Peyer's patch (tissue), 4 donors: ENCODE measurements around the gene MYZAP. TPM values are rescaled to one million over a fixed set of nuclear protein-coding genes. Genes with fewer than 3 reads are reported as not detected.

Experiments used
- DNase-seq, 3 donors: peaks; one replicate each; pipeline ENCODE4 v3.0.0-alpha.2; 2017 to 2019
- H3K27ac ChIP-seq, 4 donors: fragments of 200-600 bp; sonication (generic); one replicate each; pipeline ENCODE4 v1.5.1; 2016 to 2019
- H3K27me3 ChIP-seq, 2 donors: fragments of 200-600 bp; sonication (generic); one replicate each; pipeline ENCODE4 v1.5.1; 2019
- H3K36me3 ChIP-seq, 3 donors: fragments of 200-600 bp; sonication (generic); one replicate each; pipeline ENCODE4 v1.5.1; 2016 to 2019
- H3K4me1 ChIP-seq, 4 donors: fragments of 200-600 bp; sonication (generic); one replicate each; pipeline ENCODE4 v1.5.1; 2016 to 2019
- H3K4me3 ChIP-seq, 4 donors: fragments of 200-600 bp; sonication (generic); 1 replicate in 3 of 4; 2 replicates in 1 of 4; pipeline ENCODE4 v1.5.1; 2016 to 2019; ENCODE audit warnings: mild to moderate bottlenecking in 1 of 4
- H3K9me3 ChIP-seq, 4 donors: fragments of 200-600 bp; sonication (generic); one replicate each; pipeline ENCODE4 v1.5.1; 2016 to 2019; ENCODE audit warnings: mild to moderate bottlenecking in 1 of 4
- POLR2A ChIP-seq, 2 donors: fragments of 450-650 bp; IDR thresholded peaks; one replicate each; pipeline ENCODE4 v1.5.1; 2017; ENCODE audit warnings: antibody characterized with exemption in 2 of 2, mild to moderate bottlenecking in 2 of 2, moderate library complexity in 2 of 2
- total RNA-seq, 4 donors: library from RNA; depleted of rRNA; stranded (reverse); fragments of >200 nt; gene quantifications; one replicate each; pipeline ENCODE4 v1.1.0, GENCODE V29; 2016
- TF ChIP-seq, protein P1 (sequence below), 6 experiments: fragments of 450-650 bp in 4 of 6; fragments of 200-600 bp in 2 of 6; sonication (generic) in 1 of 6; IDR thresholded peaks; one replicate each; pipeline ENCODE4 v1.5.1; 2017 to 2019; ENCODE audit warnings: antibody characterized with exemption in 6 of 6, mild to moderate bottlenecking in 3 of 6, moderate library complexity in 1 of 6

MYZAP gene
- total RNA-seq, 4 donors from 2014 or later: 2.5 to 36.3 (median 17.4) TPM

DNA sequence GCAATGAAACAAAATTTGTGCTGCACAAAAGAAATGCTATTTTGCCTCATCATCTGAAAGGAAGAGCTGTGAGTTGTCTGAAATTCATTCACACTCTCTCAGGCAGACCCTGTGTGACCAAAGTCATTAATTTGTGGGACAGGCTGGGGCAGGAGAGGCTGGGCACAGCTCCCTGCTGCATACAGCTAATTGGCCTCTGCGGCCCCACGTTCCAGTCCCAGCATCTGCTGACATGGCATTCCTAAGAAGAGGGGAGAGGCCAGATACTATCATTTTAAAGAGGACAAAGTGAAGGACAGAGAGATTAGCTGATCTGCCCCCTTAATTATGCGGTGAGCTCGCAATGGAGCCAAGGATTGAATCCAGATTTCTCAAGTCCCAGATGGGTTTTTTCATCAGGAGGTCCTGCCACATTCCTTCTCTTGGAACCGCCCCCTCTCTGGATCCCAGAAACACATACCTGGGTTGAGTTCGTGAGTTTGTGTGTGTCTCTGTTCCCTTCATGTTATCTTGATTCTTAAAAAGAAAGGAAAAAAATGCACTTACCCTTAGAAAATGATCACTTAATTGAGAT is 139.9 kb downstream of the MYZAP start:
- Histone ChIP-seq H3K4me1 (no peaks in the 10 kb centered on the region), H3K36me3 (no peaks in the 10 kb centered on the region), H3K27ac (no peak overlapping the region), H3K9me3 (no peaks in the 10 kb centered on the region), H3K27me3 (no peaks in the 10 kb centered on the region), H3K4me3 (no peak overlapping the region)
- TF ChIP-seq POLR2A (IDR thresholded peaks at IDR 0.05): no peak
- DNase-seq: no peak

DNA sequence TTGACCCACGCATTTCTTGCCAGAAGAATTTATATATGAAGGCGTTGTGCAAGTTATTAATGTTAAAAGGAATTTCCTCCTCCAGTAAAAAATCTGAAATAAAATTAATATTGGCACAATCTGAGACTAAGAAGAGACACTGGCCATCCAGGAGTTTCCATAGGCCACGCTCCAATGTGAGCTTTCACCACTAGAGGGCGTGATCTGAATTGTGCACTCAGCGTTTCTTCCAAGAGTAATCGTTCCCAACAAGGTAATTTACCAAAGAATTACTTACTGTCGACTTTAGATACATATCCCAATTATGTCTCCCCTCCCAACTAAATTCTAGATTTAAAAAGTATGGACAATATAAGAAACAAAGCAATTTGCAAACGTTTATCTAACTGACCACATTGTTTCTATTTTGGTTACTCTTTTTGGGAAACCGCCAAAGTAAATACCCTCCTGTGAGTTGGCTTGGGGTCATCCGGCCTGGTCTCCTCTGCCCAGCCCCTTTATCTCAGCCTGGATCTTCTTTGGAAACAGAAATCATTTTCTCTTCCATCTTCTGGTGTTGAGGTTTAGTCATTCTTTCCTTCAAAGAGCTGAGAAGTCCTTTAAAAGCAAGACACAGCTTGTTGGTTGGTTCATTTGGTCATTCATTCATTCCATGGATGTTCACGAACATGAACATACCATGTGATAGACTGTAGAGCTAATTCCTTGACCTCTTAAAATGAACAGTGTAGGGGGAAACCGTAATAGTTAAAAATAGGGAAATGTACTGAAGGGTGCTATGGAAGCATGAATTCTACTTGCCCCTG is 141.0 kb downstream of the MYZAP start:
- no peak overlapping the region for H3K27ac ChIP-seq
- TF ChIP-seq, protein P1, sequence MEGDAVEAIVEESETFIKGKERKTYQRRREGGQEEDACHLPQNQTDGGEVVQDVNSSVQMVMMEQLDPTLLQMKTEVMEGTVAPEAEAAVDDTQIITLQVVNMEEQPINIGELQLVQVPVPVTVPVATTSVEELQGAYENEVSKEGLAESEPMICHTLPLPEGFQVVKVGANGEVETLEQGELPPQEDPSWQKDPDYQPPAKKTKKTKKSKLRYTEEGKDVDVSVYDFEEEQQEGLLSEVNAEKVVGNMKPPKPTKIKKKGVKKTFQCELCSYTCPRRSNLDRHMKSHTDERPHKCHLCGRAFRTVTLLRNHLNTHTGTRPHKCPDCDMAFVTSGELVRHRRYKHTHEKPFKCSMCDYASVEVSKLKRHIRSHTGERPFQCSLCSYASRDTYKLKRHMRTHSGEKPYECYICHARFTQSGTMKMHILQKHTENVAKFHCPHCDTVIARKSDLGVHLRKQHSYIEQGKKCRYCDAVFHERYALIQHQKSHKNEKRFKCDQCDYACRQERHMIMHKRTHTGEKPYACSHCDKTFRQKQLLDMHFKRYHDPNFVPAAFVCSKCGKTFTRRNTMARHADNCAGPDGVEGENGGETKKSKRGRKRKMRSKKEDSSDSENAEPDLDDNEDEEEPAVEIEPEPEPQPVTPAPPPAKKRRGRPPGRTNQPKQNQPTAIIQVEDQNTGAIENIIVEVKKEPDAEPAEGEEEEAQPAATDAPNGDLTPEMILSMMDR (IDR thresholded peaks at IDR 0.05): peak; percentile 59 to 84 (median 78)
- TF ChIP-seq POLR2A (IDR thresholded peaks at IDR 0.05): no peak
- no peaks in the 10 kb centered on the region for H3K4me1 ChIP-seq
- H3K36me3 ChIP-seq: no peaks in the 10 kb centered on the region
- no peaks in the 10 kb centered on the region for H3K9me3 ChIP-seq
- H3K4me3 ChIP-seq: no peak overlapping the region
- no peaks in the 10 kb centered on the region for H3K27me3 ChIP-seq
- peak in 2 of 3 donors; percentile 32 to 82 for DNase-seq

DNA sequence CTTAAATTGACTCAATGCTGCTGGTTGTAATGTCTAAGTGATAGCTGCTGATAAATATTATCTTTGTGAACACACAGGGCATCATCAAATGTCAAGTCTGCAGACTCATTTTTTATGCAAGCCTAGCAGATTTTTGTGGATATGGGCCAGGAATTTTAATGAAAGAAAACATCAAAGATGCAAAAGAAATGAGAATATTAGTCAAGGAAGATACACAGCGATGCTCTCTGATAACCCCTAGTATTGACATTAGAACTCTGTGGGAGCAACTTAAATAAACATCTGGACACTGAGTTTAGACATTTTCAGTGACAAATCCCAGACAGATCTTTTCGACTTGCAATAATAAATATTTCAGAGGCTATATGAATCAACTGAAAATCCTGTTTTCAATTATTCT is 143.2 kb downstream of the MYZAP start:
- no peak for TF ChIP-seq POLR2A (IDR thresholded peaks at IDR 0.05)
- TF ChIP-seq, protein P1 (IDR thresholded peaks at IDR 0.05): no peak
- no peak overlapping the region for H3K27ac ChIP-seq
- H3K27me3 ChIP-seq: no peaks in the 10 kb centered on the region
- H3K4me1 ChIP-seq: no peaks in the 10 kb centered on the region
- no peak for DNase-seq
- no peaks in the 10 kb centered on the region for H3K36me3 ChIP-seq
- H3K4me3 ChIP-seq: no peak overlapping the region
- no peaks in the 10 kb centered on the region for H3K9me3 ChIP-seq

Other genes with a start within 250 kb of the MYZAP start
- 1 to 10 TPM; 1.2 to 9.9 (median 2.1) TPM for gene CGNL1, start 215.4 kb upstream of the MYZAP start, total RNA-seq
- gene POLR2M, start 114.8 kb downstream of the MYZAP start, total RNA-seq: 100 to 1,000 TPM; 141 to 595 (median 211) TPM